ENCODE measurements around the gene NAIF1.

DNA sequence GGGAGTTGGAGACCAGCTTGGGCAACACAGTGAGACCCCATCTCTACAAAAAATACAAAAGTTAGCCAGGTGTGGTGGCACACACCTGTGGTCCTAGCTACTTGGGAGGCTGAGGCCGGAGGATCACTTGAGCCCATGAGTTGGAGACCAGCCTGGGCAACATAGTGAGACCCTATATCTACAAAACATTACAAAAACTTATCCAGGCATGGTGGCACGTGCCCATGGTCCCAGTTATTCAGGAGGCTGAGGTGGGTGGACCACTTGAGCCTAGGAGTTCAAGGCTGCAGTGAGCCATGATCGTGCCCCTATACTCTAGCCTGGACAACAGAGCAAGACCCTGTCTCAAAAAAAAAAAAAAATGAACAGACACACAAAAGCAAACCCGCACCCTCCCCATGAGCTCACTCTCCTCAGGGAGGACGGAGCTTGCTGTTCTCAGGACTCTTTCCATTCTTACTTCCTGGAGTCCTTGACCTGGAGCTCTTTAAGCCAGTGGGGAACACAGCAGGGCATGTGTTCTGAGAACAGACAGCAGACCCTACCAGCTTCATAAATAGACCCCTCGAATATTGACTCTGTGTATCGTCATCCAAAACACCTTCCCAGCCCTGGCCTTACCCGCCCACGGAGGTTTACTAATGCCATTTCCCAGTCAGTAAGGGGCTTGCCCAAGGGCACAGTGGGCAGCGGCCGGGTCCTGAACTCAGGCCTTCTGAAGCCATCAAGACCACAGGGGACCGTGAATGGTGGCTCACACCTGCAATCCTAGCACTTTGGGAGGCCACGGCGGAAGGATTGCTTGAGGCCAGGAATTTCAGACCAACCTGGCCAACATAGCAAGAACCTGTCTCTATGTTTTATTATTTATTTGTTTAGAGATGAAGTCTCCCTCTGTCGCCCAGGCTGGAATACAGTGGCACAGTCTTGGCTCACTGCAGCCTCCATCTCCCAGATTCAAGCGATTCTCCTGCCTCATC is 49.3 kb upstream of the NAIF1 start:
- TF ChIP-seq, protein P1, sequence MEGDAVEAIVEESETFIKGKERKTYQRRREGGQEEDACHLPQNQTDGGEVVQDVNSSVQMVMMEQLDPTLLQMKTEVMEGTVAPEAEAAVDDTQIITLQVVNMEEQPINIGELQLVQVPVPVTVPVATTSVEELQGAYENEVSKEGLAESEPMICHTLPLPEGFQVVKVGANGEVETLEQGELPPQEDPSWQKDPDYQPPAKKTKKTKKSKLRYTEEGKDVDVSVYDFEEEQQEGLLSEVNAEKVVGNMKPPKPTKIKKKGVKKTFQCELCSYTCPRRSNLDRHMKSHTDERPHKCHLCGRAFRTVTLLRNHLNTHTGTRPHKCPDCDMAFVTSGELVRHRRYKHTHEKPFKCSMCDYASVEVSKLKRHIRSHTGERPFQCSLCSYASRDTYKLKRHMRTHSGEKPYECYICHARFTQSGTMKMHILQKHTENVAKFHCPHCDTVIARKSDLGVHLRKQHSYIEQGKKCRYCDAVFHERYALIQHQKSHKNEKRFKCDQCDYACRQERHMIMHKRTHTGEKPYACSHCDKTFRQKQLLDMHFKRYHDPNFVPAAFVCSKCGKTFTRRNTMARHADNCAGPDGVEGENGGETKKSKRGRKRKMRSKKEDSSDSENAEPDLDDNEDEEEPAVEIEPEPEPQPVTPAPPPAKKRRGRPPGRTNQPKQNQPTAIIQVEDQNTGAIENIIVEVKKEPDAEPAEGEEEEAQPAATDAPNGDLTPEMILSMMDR (IDR thresholded peaks at IDR 0.05), result no peak
- no peak for TF ChIP-seq POLR2A (IDR thresholded peaks at IDR 0.05)
